HG03175 (cell line): ENCODE measurements around the gene RACGAP1.

Experiments
- ATAC-seq: cut with Tn5 transposase; IDR thresholded peaks from one replicate; pipeline ENCODE4 v1.9.1; 2021; ENCODE audit warnings: mild to moderate bottlenecking, moderate library complexity; ENCODE audit not compliant: unreplicated experiment

Gene RACGAP1

DNA sequence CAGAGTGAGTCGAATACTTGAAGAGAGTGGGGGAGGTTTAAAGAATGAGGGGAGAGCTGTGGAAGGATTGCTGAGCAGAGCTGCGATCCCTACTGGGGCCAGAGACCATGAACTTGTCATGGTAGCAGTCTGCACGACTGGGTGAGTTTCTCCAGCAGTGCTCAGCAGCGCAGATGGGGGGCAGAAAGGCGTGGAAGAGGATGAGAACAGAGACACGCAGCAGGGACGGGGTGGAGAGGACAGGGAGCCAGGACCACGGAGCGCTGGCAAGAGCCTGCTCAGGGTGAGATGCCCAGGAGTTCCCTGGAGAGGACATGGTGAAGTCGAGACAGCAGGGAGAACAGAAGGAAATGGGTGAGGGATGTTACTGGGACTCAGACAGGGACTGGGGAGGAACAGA is 54.6 kb downstream of the RACGAP1 start:
- ATAC-seq, result no peak

DNA sequence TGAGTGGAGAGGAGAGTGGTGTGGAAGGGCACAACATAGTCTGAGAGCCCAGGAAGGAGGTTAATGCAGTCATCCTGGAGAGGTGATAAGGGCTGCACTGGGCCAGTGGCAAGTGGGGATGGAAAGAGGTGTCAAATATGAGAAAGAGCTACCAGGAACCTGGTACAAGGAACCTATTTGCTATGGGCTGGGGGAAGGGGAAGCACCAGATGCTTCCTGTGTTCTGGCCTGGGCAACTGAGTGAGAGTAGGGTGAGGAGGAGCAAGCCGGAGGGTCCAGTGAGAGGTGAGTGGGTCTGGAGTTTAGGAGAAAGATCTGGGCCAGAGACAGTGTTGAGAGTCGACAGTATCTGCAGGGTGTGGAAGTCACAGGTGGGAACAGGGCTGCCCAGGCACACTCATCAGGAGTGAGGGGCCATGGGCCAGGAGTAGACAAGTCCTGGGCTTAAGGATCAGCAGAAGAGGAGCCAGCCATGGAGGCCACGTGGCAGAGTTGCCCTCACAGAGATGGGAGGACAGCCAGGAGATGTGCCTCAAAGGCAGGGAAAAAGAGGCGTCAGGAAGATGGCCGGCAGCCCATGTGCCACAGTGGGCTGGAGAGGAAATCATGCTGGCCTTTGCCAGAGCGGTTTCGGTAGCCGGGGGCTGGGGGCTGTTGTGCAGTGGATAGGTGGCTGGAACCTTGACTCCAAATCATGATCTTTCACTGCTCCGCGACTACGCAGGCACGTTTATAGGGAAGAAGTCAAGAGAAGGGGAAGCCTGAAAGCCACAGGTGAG is 55.5 kb downstream of the RACGAP1 start:
- no peak for ATAC-seq

DNA sequence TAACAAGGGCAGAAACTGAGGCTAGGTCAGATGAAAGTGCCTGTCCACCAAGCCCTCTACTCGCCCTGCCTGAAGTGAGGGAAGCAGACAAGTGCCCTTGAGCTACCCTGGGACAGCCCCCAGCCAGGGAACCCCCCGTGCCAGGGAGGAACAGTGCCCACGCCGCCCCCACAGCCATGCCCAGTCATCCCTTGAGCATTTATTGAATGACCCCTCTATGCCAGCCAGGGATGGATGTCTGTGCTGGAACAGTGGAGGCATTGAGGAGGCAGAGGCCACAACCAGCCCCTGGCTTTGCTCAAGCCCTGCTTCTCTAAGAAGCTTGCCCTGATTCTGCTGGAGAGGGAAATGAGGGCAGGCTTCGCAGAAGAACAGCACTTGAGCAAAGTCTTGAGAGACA is 56.3 kb downstream of the RACGAP1 start:
- ATAC-seq, result no peak

DNA sequence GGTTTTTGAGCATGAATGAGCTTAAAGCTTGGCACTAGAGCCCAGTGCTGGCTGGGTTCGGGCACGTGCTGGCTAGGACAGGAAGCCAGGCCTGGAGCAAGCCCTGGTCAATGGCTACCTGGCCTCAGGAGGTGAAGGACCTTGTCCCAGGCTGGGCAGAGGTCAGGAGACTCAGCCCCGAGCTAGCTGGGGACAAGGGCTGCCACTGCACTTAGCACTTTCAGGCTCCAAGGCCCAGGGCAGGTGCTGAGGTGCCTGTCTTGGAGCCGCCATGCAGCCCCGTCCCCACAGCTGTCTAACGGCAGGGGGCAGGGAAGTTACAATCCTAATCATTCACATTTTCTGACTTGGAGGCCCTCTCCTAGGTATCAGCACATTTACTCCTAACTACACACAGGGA is 56.8 kb downstream of the RACGAP1 start:
- no peak for ATAC-seq

DNA sequence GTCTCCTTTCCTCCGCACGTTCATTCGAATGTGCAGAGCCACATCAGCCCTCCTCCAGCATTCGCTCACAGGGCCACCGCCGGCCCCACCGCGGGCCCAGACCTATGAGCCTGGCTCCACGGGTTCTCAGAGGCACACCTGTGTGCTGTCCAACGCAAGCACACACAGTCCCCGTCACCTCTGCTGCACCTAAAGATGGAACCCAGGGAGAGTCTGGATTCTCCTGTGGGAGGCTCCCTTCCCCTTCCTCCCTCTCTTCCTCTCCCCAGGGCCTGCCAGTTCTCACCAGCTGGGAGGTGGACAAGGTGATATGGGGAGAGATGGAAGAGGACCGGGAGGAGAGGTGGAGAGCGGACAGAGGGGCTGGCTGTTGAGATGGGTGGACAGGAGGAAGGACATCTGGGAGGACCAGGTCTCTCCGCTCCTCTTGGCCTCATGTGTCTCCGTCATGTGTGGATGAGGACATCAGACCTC is 57.5 kb downstream of the RACGAP1 start:
- ATAC-seq, result no peak

DNA sequence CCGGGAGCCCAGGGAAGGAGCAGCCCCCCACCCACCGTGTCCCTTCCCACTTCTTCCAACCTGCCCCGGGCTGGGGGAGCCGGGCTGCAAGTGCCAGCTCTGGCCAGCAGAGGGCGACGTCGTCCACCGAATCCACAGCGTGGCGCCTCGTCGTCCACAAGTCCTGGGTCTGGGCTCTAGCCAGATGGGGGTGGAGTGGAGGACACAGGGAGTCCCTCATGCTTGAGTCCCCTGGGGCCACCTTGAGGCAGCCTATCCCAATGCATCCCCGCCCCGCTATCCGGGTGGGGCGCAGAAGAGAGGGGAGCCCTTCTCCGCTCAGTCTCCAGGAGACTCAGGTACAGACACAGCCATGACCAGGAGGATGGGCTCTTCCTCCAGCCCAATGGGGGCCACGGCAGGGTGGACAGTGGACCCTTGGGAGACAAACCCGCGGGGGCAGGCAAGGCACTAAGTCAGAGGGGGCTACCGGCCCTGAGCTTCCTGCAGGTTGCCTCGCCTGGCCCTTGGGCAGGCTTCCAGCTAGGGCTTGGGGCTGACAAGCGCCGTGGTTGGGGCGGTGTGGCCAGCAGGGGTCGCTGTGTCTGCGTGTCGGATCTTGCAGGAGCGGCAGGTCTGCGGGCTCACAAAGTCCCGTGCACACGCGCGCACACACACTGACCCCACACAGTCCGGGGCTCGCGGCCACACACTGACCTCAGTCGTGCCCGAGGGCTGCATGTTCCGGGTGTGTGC is 58.1 kb downstream of the RACGAP1 start:
- peak; percentile 72 for ATAC-seq

DNA sequence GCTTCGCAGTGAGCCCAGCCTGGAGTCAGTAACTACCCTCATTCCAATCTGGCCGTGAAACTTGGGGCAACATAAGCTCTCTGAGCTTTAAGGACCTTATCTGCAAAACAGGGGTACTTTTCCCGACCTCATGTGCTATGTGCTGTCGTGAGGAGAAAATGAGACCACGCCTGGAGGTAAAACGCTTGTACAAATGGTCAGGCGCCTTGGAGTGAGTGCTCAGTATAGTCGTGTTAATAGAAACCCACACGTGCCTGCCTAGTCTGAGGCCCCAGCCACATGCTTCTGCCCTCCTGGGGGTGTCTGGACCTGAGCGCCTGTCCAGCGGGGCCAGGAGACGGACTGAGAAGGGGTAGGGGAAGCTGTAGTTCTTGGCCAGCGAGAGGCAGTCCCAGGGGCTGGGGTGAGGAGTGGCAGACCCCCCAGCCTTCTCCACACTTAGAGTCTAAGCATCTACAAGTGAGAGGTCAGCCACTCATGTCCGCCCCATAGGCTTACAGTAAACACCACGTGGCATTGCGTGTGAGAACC is 58.7 kb downstream of the RACGAP1 start:
- ATAC-seq, result no peak

DNA sequence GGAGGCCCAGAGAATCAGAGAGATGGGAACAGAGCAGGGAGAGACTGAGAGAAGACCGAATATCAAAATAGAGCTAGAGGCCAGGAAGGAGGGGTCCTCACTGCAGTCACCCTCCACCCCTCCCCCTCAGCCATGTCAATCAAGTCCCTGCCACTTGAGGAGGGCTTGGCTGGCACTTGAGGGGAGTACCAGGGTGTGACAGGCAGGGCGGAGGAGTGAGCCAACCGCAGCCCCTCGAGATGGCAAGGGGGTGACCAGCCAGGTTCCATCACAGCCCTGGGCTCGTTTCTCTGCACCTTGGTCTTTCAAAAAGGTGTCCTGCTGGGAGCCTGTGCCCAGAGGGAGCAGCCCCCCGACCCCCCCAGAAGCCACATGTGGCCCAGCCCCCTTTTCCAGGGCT is 59.5 kb downstream of the RACGAP1 start:
- ATAC-seq, result no peak

DNA sequence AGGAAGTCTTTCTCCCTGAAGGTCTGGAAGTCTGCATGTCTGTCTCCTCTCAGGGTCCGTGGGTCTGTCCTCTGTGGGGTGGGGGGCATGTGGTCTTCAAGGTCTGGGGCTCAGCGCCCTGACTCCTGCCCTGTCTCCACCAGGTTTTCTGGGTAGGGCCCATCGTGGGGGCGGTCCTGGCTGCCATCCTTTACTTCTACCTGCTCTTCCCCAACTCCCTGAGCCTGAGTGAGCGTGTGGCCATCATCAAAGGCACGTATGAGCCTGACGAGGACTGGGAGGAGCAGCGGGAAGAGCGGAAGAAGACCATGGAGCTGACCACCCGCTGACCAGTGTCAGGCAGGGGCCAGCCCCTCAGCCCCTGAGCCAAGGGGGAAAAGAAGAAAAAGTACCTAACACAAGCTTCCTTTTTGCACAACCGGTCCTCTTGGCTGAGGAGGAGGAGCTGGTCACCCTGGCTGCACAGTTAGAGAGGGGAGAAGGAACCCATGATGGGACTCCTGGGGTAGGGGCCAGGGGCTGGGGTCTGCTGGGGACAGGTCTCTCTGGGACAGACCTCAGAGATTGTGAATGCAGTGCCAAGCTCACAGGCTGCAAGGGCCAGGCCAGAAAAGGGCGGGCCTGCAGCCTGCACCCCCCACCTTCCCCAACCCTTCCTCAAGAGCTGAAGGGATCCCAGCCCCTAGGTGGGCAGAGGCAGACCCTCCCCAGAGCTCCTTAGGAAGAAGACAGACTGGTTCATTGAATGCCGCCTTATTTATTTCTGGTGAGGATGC is 60.3 kb downstream of the RACGAP1 start:
- no peak for ATAC-seq

DNA sequence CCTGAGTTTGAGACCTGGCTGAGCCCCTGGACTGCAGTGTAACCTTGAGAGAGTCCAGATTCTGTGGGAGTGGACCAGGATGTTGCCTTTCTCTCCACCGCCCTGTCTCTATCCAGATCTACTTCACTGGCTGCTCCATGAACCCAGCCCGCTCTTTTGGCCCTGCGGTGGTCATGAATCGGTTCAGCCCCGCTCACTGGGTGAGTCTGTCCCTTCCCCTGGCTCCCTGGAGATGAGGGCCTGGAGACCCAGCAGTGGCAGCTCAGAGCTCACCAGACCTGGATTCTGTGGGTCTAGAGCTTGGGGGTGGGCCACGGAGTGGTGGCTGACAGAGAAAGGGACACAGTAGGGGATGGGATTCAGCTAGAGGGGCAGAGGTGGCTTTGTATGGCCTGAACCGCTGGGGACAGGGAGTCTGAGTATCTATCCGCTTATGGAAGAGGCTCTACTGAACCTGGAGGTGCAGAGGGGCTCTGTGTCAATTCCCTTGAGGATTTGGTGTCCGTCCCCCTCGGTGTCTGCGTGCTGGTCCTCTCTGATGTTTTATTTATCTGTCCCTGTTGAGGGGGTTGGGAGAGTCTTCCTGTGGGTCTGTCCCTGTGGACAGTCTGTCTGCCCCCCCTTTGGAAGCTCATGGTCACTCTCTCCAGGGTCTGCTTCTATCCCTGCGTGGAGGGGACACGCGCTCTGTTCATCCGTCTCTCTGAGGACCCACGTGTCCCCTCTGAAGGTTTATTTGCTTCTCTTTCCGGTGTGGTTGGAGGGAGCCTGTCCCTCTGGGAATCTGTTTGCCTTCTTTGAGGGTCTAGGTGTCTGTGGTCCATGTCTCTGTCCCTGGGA is 61.1 kb downstream of the RACGAP1 start:
- no peak for ATAC-seq

DNA sequence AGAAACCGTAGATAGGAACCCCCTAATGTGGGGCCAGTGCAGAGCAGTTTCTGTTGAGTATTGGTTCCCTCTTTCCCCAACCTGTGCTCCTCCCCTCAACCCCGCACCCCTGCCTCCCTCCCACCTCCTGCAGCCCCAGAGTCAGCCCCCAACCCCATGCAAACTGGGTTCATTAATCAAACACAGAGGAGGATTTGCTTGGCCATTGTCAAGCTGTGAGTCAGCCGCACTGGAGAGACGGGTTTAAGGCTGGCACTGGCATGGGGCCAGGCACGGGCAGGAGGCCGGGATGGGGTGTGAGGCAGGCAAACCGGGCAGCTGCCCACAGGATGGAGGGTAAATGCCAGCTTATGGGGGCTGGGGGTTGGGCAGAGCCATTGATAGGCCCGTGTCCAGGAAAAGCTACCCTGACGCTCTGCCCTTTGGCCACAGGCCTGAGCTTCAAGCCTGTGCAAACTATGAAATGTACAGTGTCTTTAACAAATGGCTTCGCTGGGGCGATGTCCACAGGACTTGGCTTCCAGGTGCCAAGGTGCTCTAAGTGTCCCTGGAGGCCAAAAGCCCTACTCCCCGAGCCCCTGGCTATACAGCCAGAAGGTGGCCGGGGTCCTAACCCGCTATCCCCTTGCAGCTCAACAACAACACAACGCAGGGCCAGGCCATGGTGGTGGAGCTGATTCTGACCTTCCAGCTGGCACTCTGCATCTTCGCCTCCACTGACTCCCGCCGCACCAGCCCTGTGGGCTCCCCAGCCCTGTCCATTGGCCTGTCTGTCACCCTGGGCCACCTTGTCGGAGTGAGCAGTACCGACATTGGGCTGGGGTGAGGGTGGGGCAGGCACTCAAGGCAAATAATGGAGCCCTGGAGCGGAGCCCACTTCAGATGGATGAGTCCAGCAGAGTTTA is 62.2 kb downstream of the RACGAP1 start:
- no peak for ATAC-seq

DNA sequence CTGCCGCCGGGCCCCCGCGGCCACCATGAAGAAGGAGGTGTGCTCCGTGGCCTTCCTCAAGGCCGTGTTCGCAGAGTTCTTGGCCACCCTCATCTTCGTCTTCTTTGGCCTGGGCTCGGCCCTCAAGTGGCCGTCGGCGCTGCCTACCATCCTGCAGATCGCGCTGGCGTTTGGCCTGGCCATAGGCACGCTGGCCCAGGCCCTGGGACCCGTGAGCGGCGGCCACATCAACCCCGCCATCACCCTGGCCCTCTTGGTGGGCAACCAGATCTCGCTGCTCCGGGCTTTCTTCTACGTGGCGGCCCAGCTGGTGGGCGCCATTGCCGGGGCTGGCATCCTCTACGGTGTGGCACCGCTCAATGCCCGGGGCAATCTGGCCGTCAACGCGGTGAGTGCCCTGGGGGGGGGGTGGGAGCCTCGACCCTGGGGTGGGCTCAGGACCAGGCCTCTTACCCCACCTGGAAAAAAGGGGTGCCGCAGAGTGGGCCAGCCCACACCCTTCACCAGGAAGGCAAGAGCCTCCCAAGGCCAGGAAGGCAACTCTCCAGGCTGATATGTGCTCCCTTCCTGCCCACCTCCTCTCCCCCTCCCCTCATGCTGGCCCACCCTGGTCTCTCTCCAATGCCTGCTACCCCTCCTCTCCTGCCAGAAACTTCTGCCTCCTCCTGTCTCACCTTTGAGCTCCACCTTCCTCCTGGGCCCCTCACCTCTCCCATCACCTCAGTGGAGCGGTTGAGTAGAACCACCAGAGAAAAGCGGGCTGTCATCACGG is 63.1 kb downstream of the RACGAP1 start:
- ATAC-seq, result no peak

DNA sequence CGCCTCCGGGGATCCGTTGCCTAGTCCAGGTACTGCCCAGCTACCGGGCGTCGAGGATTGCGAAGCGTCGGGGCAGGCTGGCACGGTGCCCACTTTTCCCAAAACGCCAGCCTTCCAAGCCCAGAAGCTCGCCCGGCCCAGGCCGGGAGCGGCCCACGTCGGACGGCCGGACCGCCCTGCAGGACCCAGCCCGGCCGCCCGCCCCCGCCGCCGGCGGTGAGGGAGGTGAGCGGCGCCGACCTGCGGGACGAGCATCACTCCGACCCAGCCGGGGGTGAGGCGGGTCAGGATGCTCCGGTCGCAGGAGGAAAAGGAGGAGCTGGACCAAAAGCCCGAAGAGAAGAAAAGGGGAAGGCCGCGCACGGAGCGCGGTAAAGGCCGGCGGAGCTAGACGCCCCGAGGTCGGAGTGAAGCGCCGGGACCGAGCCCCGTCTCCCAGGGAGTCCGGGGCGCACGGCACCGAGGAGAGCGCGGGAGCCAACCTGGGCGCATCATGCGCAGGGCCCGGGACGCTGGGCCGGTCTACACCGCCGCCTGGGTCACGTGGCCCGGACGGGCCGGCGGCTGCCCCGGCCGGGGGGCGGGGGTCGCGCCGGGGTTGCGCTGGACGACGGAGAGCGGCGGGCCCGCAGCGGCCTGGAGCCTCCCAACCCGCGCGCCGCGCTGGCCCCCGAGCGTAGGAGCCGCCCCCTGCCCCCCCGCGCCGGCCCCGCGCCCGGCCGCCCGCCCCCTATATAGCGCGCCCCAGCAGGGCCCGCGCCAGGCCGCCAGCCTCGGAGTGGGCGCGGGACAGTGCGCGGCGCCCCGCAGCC is 64.0 kb downstream of the RACGAP1 start, which contains the start of gene AQP5:
Gene AQP5 (plus strand): TSS at position 762 of the 812 bp plus-strand sequence. CDS start 146 bp downstream, outside the sequence.
- ATAC-seq, result no peak

DNA sequence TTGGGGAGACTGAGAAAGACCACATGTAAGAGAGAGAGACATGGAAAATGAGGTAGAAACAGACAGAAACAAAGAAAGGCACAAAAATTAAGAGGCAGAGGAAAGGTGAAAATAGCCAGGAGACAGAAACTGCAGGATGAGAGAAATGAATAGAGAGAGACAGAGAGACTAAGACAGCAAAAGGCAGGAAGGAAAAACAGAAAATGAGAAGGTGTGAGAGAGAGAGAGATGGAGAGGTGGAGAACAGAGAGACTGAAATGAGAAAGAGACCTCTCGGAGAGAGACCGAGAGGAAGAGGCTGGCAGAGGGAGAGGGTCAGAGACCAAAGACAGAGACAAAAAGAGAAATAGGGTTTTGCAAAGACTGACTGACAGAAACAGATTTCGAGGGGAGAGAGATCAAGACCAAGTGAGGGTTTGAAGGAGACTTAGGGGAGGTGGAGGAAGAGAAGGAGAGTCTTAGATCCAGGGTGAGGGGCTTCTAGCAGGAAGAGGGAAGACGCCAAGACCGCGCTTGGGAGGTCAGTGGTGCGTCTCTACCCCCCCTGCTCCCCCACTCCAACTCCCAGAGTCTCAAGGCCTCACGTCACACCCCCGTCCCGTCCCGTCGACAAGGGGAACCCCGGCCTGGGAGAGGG is 64.7 kb downstream of the RACGAP1 start:
- no peak for ATAC-seq

DNA sequence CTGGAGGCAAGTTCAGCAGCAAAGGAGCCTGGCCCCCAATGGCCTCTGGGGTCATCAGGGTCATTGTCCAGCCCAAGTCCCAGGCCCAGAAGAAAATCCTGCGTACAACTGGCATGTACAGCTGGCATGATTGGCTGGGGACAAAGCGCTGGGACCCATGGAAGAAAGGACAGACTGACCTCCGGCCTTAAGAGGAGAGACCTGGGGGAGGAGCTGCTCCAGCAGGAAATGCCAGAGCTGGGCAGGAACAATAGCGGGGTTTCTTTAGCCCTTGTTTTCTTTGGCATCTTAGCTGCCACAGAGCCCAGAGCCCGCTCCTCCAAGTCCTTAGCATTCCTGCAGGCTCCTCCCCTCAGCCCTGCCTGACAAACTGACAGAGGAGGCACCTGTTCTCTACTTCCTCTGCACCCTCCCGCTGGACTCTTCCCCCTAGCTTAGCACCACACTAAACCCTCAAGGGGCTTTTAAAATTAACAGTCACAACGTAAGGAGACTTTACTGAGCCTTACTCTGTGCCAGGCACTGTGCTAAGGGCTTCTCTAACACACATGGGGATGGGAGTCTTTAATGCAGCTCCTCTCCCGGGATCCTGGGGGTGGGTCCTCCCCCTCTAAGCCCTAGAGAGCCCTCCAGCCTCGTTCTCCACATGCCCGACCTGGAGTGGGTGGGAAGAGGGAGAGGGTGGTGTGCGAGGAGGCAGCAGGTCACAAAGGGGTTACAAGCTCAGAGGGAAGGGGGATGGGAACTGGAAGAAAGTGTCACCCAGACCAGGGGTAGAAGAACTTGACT is 65.4 kb downstream of the RACGAP1 start:
- no peak for ATAC-seq

DNA sequence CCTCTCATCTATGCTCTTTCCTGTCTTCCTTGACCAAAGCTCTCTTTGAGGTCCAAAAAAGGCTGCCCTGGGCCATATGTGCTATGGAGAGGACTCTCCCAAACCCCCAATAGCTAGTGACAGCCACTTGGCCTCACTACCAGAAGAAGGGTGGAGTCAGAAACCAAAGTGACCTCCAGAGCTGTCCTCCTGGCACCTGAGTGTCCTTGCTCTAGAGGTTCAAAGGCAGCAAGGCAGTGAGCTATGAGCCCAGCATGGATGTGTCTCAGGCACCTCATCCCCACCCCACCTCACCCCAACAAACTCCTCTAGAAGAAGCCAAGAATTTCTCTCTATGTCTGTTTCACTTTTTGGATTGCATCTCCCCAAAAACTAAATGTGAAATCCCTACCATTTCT is 67.7 kb downstream of the RACGAP1 start:
- no peak for ATAC-seq
